HG03442 (cell line): ENCODE measurements around the gene KCNQ5.
"Not testable (repeated sequence)": the region's sequence is repeated elsewhere in the genome, so short reads cannot be mapped to it uniquely, and the experiment has no call there.

Experiments used
- ATAC-seq: cut with Tn5 transposase; IDR thresholded peaks from one replicate; pipeline ENCODE4 v1.9.1; 2021; ENCODE audit warnings: mild to moderate bottlenecking, moderate library complexity; ENCODE audit not compliant: unreplicated experiment

The KCNQ5 gene

GRCh38 chr6:72890671-72891070 is 268.8 kb downstream of the KCNQ5 start:
- ATAC-seq: no peak

- no peak for ATAC-seq
These were observed 271.0 kb downstream of the KCNQ5 start for GRCh38 chr6:72892901-72893300.

GRCh38 chr6:72894091-72894490 is 272.2 kb downstream of the KCNQ5 start:
- no peak for ATAC-seq

GRCh38 chr6:72898313-72898712 is 276.4 kb downstream of the KCNQ5 start:
- ATAC-seq: not testable (repeated sequence)

GRCh38 chr6:72905705-72906478 is 284.0 kb downstream of the KCNQ5 start:
- ATAC-seq: no peak

GRCh38 chr6:72911463-72912155 is 289.7 kb downstream of the KCNQ5 start:
- ATAC-seq: no peak

- no peak for ATAC-seq
These were observed 291.9 kb downstream of the KCNQ5 start for GRCh38 chr6:72913797-72914196.

GRCh38 chr6:72916298-72916697 is 294.4 kb downstream of the KCNQ5 start:
- ATAC-seq: no peak

- ATAC-seq: no peak
These were observed 295.0 kb downstream of the KCNQ5 start for GRCh38 chr6:72916906-72917305.

- ATAC-seq: no peak
These were observed 300.5 kb downstream of the KCNQ5 start for GRCh38 chr6:72922401-72922800.

- no peak for ATAC-seq
These were observed 303.3 kb downstream of the KCNQ5 start for GRCh38 chr6:72925136-72925535.

- ATAC-seq: no peak
These were observed 308.8 kb downstream of the KCNQ5 start for GRCh38 chr6:72930556-72931132.

GRCh38 chr6:72931325-72931887 is 309.5 kb downstream of the KCNQ5 start:
- ATAC-seq: no peak

- ATAC-seq: no peak
These were observed 311.4 kb downstream of the KCNQ5 start for GRCh38 chr6:72933233-72933632.

- ATAC-seq: no peak
These were observed 315.1 kb downstream of the KCNQ5 start for GRCh38 chr6:72936766-72937559.

- ATAC-seq: no peak
These were observed 316.2 kb downstream of the KCNQ5 start for GRCh38 chr6:72938104-72938503.

- no peak for ATAC-seq
These were observed 317.1 kb downstream of the KCNQ5 start for GRCh38 chr6:72939004-72939403.

GRCh38 chr6:72940265-72940664 is 318.4 kb downstream of the KCNQ5 start:
- ATAC-seq: no peak

GRCh38 chr6:72941263-72941662 is 319.4 kb downstream of the KCNQ5 start:
- no peak for ATAC-seq

GRCh38 chr6:72941751-72942150 is 319.9 kb downstream of the KCNQ5 start:
- ATAC-seq: no peak

- ATAC-seq: no peak
These were observed 321.8 kb downstream of the KCNQ5 start for GRCh38 chr6:72943699-72944098.
